Measurements from ENCODE around the gene PCID2. TPM values are rescaled to one million over a fixed set of nuclear protein-coding genes. Genes with fewer than 3 reads are reported as not detected.

The PCID2 gene
- total and polyA plus RNA-seq, 2 of the 13 experiments (the other 11 are each of a cell fraction or from before 2014, with no cell fraction given), result 65.0 to 111 TPM

GRCh38 chr13:113209759-113210421, 1.4 kb upstream of the PCID2 start (continued):
- TF ChIP-seq BCL3 (CRISPR knock-in tag; IDR thresholded peaks at IDR 0.05), result peak; percentile 71; the same call in 1 of the 2 replicates
- TF ChIP-seq, protein P1, sequence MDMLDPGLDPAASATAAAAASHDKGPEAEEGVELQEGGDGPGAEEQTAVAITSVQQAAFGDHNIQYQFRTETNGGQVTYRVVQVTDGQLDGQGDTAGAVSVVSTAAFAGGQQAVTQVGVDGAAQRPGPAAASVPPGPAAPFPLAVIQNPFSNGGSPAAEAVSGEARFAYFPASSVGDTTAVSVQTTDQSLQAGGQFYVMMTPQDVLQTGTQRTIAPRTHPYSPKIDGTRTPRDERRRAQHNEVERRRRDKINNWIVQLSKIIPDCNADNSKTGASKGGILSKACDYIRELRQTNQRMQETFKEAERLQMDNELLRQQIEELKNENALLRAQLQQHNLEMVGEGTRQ (IDR thresholded peaks at IDR 0.05; ENCODE audit: low read depth, low read length), result peak; percentile 45; the same call in 1 of the 2 replicates
- TF ChIP-seq, protein P1 (CRISPR knock-in tag; IDR thresholded peaks at IDR 0.05; ENCODE audit: borderline replicate concordance), result peak; percentile 35; the same call in 1 of the 2 replicates
- no peak for TF ChIP-seq CC2D1A (CRISPR knock-in tag; IDR thresholded peaks at IDR 0.05)
- no peak for TF ChIP-seq NPAS2 (CRISPR knock-in tag; IDR thresholded peaks at IDR 0.05; ENCODE audit: borderline replicate concordance)
- peak; percentile 88; the same call in 1 of the 2 replicates for TF ChIP-seq ZNF773 (CRISPR knock-in tag; IDR thresholded peaks at IDR 0.05; ENCODE audit: borderline replicate concordance)
- TF ChIP-seq AGO2 (optimal IDR thresholded peaks at IDR 0.05; ENCODE audit: low read depth, low read length), result peak; percentile 72
- 0 out of 2 replicates have a peak, but pooled peaks have one; percentile 16 for TF ChIP-seq ZNF562 (CRISPR knock-in tag; IDR thresholded peaks at IDR 0.05; ENCODE audit: borderline replicate concordance)
- TF ChIP-seq TMF1 (CRISPR knock-in tag; IDR thresholded peaks at IDR 0.05; ENCODE audit: low read depth), result peak; percentile 95
- TF ChIP-seq ZNF570 (CRISPR knock-in tag; IDR thresholded peaks at IDR 0.05; ENCODE audit: borderline replicate concordance), result no peak
- peak; percentile 74; the same call in 1 of the 2 replicates for TF ChIP-seq ZNF232 (CRISPR knock-in tag; IDR thresholded peaks at IDR 0.05; ENCODE audit: borderline replicate concordance)
- TF ChIP-seq SPEN (CRISPR knock-in tag; IDR thresholded peaks at IDR 0.05; ENCODE audit: low read depth), result peak; percentile 29; the same call in 1 of the 2 replicates
- TF ChIP-seq AKAP8 (CRISPR knock-in tag; IDR thresholded peaks at IDR 0.05), result peak; percentile 83
- TF ChIP-seq, protein P2, sequence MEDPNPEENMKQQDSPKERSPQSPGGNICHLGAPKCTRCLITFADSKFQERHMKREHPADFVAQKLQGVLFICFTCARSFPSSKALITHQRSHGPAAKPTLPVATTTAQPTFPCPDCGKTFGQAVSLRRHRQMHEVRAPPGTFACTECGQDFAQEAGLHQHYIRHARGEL (CRISPR knock-in tag; IDR thresholded peaks at IDR 0.05), result no peak
- peak; percentile 92 for TF ChIP-seq MYC (CRISPR knock-in tag; IDR thresholded peaks at IDR 0.05; ENCODE audit: borderline replicate concordance)
- peak; percentile 75; the same call in 1 of the 2 replicates for TF ChIP-seq ZNF768 (CRISPR knock-in tag; IDR thresholded peaks at IDR 0.05)
- TF ChIP-seq NCOA1 (CRISPR knock-in tag; IDR thresholded peaks at IDR 0.05), result no peak
- TF ChIP-seq TBX2 (CRISPR knock-in tag; IDR thresholded peaks at IDR 0.05; ENCODE audit: borderline replicate concordance), result peak; percentile 60
- TF ChIP-seq ZNF543 (CRISPR knock-in tag; IDR thresholded peaks at IDR 0.05), result no peak
- peak; percentile 90; the same call in 1 of the 2 replicates for TF ChIP-seq CSRNP2 (CRISPR knock-in tag; conservative IDR thresholded peaks at IDR 0.05; ENCODE audit: low read depth)
- TF ChIP-seq MED13 (CRISPR knock-in tag; IDR thresholded peaks at IDR 0.05), result no peak
- TF ChIP-seq TERF1 (CRISPR knock-in tag; IDR thresholded peaks at IDR 0.05), result 0 out of 2 replicates have a peak, but pooled peaks have one; percentile 50

Measured in HepG2 (cell line).